ENCODE measurements around the gene LMBR1.

- TF ChIP-seq, protein P1, sequence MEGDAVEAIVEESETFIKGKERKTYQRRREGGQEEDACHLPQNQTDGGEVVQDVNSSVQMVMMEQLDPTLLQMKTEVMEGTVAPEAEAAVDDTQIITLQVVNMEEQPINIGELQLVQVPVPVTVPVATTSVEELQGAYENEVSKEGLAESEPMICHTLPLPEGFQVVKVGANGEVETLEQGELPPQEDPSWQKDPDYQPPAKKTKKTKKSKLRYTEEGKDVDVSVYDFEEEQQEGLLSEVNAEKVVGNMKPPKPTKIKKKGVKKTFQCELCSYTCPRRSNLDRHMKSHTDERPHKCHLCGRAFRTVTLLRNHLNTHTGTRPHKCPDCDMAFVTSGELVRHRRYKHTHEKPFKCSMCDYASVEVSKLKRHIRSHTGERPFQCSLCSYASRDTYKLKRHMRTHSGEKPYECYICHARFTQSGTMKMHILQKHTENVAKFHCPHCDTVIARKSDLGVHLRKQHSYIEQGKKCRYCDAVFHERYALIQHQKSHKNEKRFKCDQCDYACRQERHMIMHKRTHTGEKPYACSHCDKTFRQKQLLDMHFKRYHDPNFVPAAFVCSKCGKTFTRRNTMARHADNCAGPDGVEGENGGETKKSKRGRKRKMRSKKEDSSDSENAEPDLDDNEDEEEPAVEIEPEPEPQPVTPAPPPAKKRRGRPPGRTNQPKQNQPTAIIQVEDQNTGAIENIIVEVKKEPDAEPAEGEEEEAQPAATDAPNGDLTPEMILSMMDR (IDR thresholded peaks at IDR 0.05) = no peak
- no peak for TF ChIP-seq POLR2A (IDR thresholded peaks at IDR 0.05)
Observed at GRCh38 chr7:156836443-156836842, 56.5 kb downstream of the LMBR1 start.
